GM12801 (cell line): ENCODE data around the gene NTNG1.

Experiments
- TF ChIP-seq, protein P1 (sequence below): IDR thresholded peaks from one replicate; pipeline ENCODE4 v1.5.1; 2011; ENCODE audit warnings: control low read depth; ENCODE audit not compliant: insufficient read length; ENCODE audit errors: extremely low read depth

NTNG1 gene

DNA sequence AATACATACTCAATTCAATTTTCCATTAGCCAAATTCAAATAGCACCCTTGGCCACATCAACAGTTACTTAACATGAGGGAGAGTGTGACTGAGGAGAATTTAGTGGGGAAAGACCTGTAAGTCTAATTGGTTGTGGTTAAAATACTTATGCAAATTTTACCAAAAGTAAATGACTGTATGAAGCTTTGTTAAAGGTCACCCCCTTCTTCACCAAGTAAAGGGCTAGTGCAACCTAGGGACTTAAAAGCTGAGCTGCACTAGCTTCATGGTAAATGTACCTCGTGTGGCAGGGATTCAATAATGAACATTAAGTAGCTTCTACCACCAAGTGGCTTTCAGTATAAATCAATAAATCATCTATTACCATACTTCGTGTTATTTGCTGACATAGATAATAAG, 372.0 kb downstream of the NTNG1 start:
- TF ChIP-seq, protein P1, sequence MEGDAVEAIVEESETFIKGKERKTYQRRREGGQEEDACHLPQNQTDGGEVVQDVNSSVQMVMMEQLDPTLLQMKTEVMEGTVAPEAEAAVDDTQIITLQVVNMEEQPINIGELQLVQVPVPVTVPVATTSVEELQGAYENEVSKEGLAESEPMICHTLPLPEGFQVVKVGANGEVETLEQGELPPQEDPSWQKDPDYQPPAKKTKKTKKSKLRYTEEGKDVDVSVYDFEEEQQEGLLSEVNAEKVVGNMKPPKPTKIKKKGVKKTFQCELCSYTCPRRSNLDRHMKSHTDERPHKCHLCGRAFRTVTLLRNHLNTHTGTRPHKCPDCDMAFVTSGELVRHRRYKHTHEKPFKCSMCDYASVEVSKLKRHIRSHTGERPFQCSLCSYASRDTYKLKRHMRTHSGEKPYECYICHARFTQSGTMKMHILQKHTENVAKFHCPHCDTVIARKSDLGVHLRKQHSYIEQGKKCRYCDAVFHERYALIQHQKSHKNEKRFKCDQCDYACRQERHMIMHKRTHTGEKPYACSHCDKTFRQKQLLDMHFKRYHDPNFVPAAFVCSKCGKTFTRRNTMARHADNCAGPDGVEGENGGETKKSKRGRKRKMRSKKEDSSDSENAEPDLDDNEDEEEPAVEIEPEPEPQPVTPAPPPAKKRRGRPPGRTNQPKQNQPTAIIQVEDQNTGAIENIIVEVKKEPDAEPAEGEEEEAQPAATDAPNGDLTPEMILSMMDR = no peak

DNA sequence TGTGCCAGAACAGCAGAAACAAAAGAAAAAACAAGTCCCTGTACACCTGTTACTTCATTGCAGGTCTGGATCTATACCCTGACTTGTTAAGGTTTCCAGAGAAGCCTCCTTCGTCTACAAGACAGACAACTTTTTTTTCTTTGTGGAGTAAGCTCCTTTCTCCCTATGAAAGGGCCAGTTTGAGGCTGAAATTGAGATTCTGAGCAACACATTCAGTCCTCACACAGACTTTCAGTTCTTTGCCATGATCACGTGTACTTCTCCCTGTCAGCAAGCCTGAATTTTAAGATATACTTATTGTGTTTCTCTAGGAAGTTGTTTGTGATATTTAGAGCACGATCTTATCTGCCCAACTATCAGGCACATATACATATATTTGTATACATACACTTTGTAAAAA, 374.0 kb downstream of the NTNG1 start:
- TF ChIP-seq, protein P1 = no peak

DNA sequence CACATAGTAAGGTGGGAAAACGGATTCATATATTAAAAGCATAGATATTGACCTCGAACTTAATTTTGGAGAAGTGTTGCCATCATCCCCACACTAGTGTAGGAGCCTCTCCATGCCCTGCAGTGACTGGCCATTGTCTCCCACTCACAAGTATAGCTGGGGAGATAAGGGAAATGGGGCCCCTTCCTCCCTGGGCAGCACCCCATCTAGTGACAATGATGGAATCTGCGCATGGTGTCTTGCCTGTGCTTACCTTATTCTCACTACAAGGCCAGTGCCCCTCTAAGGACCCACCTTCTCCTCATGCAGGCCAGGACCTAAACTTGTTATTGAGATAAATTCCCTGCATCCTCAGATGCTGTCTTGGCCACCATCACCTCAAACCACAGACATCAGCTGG, 374.9 kb downstream of the NTNG1 start:
- TF ChIP-seq, protein P1 = no peak

DNA sequence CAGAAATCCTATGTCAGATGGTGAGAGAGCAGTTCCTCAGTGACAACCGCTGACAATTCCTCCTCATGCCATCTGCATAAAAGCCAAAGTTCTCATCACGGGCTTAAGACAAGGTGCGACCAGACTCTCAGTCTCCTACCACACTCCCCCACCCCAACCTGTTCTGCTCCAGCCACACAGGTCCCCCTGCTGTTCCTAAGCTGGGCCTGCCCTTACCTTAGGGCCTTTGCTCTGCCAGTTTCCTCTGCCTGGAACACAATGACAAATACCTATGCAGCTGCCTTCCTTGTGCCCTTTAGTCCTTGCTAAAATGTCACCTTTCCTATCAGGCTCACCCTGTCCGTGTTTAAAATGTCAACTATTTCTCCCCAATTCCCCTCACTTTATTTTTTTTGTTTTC, 382.2 kb downstream of the NTNG1 start:
- TF ChIP-seq, protein P1 = no peak

DNA sequence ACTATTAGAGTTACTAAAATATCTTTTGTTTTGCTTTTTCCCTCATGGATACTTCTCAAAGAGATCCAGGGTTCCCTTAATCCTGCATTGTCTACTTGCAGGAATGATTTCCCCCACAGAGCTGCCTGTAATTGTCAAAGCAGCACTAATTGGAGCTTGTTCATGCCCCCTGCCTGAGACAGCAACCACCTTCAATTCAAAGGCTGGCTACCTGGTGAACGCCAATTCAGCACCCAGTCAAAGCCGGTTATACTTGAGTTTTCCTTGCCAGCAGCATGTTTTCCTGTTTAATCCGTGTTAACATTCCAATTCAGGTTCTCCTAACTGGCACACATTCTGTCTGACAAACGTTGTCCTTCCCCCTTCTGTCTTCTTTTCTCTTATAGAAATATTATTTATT, 382.9 kb downstream of the NTNG1 start:
- TF ChIP-seq, protein P1 = no peak

DNA sequence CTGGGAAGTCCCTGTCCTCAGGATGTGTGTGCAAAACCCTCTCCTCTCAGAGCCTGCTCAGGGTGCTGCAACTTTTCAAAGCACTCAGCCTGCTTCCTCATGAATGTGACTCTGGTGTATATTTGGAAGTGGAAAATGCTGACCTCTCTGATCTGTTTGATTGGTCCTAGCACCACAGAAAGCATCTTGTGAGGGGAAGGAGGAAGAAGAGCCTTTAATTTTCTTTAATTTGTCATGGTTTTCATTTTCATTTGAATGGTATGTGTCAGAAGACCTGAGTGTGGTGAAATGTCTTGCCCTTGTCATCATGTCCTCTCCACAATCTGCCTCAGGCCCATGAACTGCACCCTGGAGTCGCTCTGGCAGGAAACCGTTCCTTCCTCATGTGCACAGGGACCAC, 383.5 kb downstream of the NTNG1 start:
- TF ChIP-seq, protein P1 = no peak

DNA sequence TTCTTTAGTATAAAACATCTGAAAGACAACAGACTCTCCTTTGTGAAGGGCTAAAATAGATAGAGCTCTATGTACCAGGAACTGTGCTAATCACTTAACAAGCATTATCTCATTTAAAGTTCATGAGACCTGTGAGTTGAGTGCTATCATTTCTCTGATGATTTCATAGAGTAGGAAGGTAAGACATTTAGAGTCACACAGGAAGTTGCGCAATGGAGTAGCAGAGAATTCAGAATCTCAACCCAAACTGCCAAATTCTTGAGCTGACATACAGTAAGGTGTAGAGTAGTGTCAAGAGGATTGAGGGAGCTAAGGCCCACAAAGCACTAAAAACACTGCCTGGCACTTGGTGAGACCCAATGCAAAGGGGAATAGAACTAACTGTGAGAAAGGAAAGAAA, 384.3 kb downstream of the NTNG1 start:
- TF ChIP-seq, protein P1 = no peak

DNA sequence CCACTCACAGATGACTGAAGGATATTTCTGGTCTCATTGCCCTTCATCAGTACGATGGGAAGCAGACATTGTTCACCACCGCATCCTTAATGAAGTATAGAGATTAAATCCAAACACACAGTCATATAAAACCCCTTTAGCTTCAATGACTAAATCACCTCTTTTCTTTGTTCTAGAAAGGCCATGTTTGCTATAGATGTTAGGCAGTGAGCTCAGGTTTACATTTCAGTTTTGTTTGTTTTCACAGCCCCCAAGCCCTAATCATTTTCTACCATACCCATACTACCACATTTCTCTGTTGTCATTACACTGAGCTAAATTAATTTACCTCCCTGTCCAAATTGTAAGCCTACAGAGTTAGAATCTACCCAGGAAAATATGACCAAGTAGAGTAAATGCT, 385.1 kb downstream of the NTNG1 start:
- TF ChIP-seq, protein P1 = no peak
